ENCODE results near the gene WWC2.

The WWC2 gene

GRCh38 chr4:183073838-183074145 lies 25.3 kb upstream of the WWC2 start:
- DNase-seq (ENCODE audit: low read depth), result no peak
- no peak for TF ChIP-seq CTCF (IDR thresholded peaks at IDR 0.05; ENCODE audit: insufficient read depth, low read depth, low read length, missing control alignments)
- H3K4me3 ChIP-seq (ENCODE audit: low read depth, low read length), result no peak overlapping the region

GRCh38 chr4:183074288-183074990 lies 24.6 kb upstream of the WWC2 start:
- DNase-seq (ENCODE audit: low read depth), result no peak
- TF ChIP-seq CTCF (IDR thresholded peaks at IDR 0.05; ENCODE audit: insufficient read depth, low read depth, low read length, missing control alignments), result no peak
- H3K4me3 ChIP-seq (ENCODE audit: low read depth, low read length), result no peak overlapping the region

- no peak for TF ChIP-seq CTCF (IDR thresholded peaks at IDR 0.05; ENCODE audit: insufficient read depth, low read depth, low read length, missing control alignments)
- no peak for DNase-seq (ENCODE audit: low read depth)
- H3K4me3 ChIP-seq (ENCODE audit: low read depth, low read length), result no peak overlapping the region
These were observed 20.4 kb upstream of the WWC2 start for GRCh38 chr4:183078634-183079033.

- no peak overlapping the region for H3K4me3 ChIP-seq (ENCODE audit: low read depth, low read length)
- no peak for TF ChIP-seq CTCF (IDR thresholded peaks at IDR 0.05; ENCODE audit: insufficient read depth, low read depth, low read length, missing control alignments)
- DNase-seq (ENCODE audit: low read depth), result no peak
These were observed 18.5 kb upstream of the WWC2 start for GRCh38 chr4:183080372-183081115.

GRCh38 chr4:183081116-183081469 lies 18.0 kb upstream of the WWC2 start:
- TF ChIP-seq CTCF (IDR thresholded peaks at IDR 0.05; ENCODE audit: insufficient read depth, low read depth, low read length, missing control alignments), result no peak
- no peak overlapping the region for H3K4me3 ChIP-seq (ENCODE audit: low read depth, low read length)
- DNase-seq (ENCODE audit: low read depth), result no peak

GRCh38 chr4:183082053-183082452 lies 17.0 kb upstream of the WWC2 start:
- H3K4me3 ChIP-seq (ENCODE audit: low read depth, low read length), result no peak overlapping the region
- DNase-seq (ENCODE audit: low read depth), result no peak
- TF ChIP-seq CTCF (IDR thresholded peaks at IDR 0.05; ENCODE audit: insufficient read depth, low read depth, low read length, missing control alignments), result no peak

All from GM12865 (cell line).